22Rv1 (cell line): Measurements from ENCODE around the gene TOP3B.

Experiments used
- ZFX ChIP-seq: fragments of 450-650 bp; IDR thresholded peaks from 2 replicates; pipeline ENCODE4 v1.6.1; 2017; ENCODE audit warnings: antibody characterized with exemption, borderline replicate concordance
- TF ChIP-seq, protein P1 (sequence below): fragments of 450-650 bp; IDR thresholded peaks from 2 replicates; pipeline ENCODE4 v1.5.1; 2017; ENCODE audit warnings: mild to moderate bottlenecking

DNA sequence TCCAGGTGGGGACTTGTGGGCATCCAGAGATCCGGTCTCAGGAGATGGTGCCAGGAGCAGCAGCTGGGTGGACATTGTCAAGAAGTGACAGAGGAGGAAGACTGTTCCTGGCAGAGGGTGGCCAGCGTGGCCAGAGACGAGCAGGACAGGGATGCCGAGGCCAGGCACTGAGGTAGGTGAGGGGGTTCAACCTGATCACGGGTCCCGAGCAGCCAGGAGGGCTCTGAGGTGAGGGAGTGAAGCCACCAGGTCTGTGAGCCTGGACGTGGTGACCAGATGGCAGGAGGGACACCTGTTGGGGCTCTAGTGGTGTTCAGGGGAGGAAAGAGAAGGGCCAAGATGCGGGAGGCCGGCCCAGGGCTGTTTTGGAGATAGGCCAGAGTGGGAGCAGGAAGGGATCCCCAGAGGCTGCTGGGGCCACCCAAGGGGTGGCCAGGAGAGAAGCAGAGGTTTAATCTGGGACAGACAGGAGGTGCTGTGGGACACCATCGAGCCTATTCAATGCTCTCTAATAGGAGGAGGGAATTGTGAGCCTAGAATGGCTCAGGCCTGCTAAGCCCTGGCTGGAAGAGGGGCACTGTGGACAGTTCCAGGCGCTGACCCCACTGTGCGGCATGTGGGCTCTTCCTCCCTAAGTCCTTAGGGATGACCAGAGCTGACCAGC lies 36.2 kb downstream of the TOP3B start:
- TF ChIP-seq, protein P1, sequence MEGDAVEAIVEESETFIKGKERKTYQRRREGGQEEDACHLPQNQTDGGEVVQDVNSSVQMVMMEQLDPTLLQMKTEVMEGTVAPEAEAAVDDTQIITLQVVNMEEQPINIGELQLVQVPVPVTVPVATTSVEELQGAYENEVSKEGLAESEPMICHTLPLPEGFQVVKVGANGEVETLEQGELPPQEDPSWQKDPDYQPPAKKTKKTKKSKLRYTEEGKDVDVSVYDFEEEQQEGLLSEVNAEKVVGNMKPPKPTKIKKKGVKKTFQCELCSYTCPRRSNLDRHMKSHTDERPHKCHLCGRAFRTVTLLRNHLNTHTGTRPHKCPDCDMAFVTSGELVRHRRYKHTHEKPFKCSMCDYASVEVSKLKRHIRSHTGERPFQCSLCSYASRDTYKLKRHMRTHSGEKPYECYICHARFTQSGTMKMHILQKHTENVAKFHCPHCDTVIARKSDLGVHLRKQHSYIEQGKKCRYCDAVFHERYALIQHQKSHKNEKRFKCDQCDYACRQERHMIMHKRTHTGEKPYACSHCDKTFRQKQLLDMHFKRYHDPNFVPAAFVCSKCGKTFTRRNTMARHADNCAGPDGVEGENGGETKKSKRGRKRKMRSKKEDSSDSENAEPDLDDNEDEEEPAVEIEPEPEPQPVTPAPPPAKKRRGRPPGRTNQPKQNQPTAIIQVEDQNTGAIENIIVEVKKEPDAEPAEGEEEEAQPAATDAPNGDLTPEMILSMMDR, result no peak
- no peak for TF ChIP-seq ZFX
